ENCODE results near the gene DPF3.

DNA sequence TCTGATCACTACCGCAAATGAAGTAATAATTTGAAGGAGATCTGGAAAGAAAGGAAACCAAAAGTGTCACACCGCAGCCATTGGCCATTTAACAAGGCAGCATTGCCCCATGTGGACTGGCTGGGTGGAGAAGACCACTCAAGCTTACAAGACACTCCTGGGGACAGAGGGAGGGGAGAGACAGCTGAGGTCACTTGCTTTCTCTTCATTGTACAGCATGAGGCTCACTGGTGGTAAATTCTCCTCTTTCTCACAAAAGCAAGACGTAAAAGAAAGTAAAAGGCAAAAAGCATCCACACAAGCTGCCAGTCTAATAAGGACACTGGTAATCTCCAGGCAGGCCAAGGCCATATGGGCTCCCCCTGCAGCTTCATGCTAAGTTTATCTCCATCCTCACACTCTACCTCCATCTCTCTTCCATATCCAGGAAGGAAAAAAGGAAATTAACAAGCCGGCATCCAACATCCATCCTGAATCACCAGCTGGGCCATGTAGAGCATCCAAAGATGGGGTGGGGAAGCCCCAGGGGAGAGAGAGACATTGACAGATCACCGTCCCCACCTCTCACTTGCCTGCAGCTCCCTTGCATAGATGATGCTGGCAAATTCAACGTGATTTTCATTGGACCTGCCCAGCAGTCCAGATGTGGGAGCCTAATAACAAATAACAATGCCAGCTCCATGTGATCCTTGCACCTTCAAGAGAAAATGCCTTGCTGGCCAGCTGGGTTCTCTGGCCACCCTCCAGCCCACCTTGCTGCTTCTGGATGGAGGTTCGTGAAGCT lies 100.6 kb downstream of the DPF3 start:
- TF ChIP-seq EZH2phosphoT487 (IDR thresholded peaks at IDR 0.05; ENCODE audit: insufficient read depth, low read depth) (no peak), EZH2 (IDR thresholded peaks at IDR 0.05; ENCODE audit: insufficient read depth, poor library complexity, severe bottlenecking) (no peak)

Data from GM23248 (cell line).